ENCODE data around the gene GABRA5.

Gene GABRA5

DNA sequence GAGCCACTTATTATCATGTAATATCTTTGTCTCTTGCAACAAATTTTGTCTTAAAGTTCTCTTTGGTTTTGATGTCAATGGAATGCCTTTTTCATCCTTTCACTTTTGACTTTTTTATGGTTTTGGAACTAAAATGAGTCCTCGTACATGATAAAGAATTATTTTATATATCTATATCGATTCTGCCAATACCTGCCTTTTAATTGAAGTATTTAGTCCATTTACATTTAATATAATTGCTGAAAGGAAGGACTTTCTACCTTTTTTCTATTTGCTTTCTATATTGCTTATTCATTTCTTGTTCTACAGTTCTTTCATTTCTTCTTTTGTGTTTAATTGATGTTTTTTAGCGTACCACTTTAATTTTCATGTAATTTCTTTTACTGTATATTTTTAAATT lies 32.8 kb downstream of the GABRA5 start:
- Histone ChIP-seq H3K4me3 (no peak overlapping the region), H3K27ac (no peak overlapping the region)

DNA sequence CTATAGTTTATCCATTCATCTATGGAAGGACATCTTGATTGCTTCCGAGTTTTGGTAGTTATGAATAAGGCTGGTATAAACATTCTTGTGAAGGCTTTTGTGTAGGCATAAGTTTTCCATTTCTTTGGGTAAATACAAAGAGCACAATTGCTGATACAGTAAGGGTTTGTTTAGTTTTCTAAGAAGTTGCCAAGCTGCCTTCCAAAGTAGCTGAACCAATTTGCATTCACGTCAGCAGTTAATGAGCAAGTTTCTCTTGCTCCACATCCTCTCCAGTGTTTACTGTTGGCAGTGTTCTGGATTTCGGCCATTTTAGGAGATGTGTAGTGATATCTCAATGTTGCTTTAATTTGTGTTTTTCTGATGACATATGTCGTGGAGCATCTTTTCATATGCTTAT lies 34.2 kb downstream of the GABRA5 start:
- Histone ChIP-seq H3K27ac (no peak overlapping the region), H3K4me3 (no peak overlapping the region)

DNA sequence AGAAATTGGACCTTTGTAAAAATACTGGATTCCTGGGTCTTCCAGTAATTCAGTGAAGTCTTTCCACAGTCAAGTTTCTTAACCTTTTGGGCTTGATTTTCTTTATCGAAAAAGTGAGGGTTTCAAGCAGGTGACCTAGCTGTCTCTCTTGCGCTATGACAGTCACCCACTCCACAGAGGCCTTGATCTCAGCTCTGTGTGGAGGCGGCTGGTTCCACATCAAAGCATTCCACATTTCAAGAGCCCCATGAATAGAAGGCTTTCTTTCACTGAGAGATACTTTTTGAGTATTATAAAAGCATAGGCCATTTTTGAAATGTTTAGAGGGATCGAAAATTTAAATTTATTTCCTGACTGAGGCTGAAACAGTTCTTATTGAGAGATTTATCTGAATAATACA lies 43.9 kb downstream of the GABRA5 start:
- Histone ChIP-seq H3K27ac (no peak overlapping the region), H3K4me3 (no peak overlapping the region)

DNA sequence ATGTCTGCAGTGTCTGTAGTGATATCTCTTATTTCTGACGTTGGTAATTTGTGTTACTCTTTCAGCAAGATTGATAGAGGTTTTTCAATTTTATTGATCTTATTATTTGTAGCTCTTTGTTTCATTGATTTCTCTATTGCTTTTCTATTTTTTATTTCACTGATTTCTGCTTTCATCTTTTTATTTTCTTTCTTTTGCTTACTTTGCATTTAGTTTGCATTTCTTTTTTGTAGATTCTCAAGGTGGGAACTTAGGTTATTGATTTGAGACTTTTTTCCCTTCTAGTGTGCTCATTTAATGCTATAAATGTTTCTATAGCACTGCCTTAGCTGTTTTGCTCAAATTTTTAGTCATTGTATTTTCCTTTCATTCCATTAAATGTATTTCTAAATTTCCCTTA lies 54.6 kb downstream of the GABRA5 start:
- no peak overlapping the region for H3K27ac ChIP-seq
- H3K4me3 ChIP-seq = no peak overlapping the region

DNA sequence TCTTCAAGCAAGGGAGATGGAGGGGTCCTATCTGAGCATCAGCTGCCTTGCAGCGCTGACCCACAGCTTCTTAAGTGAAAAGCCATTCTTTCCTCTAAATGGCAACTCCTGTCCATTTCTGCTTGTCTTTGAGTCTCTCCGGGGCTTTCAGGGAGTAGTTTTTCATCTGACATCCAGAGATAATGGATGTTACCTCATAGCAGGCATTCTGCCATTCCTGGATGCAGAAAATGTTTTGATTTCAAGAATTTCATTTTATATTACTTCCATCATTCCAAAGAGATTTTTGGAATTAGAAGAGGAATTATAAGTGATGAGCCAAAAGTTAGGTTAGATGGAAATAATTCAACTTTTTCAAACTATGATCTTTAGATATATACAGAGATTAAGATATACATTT lies 59.2 kb downstream of the GABRA5 start:
- Histone ChIP-seq H3K4me3 (no peak overlapping the region), H3K27ac (no peak overlapping the region)

DNA sequence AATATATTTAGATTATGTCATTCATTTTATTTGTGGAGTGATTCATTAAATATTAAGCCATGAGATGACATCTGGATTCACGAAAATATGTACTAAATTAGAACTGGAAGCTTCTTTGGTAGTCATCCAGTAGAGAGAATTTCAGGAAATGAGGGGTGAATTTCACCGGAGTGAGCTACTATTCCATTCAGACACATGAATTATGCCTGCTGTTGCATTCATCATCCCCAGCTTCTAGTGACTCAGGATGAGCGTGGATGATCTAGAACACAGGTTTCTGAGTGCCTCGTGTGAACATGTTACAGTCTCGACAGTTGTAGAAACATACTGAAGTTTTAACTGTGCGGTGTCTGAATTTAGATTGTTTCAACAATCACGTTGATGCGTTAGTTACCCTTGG lies 61.2 kb downstream of the GABRA5 start:
- Histone ChIP-seq H3K4me3 (no peak overlapping the region), H3K27ac (no peak overlapping the region)

DNA sequence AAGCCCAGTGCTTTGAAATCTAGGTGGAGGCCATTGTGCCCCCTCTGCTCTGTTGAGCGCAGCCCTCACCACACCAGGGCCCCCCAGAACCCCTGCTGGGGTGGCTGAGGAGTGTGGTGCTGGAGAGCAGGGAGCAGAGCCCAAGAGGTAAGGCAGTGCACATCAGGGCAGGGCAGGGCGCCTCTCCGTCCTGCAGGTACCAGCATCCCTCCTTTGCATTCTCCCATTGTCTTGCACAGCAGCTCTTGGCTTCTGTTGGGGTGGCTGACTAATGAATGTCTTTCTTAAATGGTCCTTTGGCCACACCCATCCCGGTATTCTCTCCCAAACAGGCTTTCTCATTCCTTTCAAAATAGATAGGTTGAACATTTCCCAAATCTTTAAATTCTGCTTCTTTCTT lies 62.7 kb downstream of the GABRA5 start:
- no peak overlapping the region for H3K27ac ChIP-seq
- no peak overlapping the region for H3K4me3 ChIP-seq

DNA sequence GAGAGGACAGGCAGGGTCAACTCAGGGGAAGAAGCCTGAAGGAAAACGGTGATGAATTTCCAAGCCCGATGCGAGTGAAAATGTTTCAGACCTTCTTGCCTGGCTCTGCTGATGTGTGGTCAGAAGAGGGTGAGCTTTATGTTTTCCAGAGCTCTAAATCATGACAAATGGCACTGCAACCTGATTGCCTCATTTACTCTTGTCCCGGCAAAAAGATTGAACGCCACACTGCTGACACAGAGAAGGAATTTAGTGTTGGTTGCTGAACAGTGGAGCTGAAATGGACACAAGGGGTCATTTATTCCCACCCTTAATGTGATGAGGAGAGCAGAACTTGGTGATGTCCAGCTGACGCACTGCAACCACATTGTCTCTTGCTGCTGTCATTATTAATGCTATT lies 68.0 kb downstream of the GABRA5 start:
- no peak overlapping the region for H3K27ac ChIP-seq
- no peak overlapping the region for H3K4me3 ChIP-seq

DNA sequence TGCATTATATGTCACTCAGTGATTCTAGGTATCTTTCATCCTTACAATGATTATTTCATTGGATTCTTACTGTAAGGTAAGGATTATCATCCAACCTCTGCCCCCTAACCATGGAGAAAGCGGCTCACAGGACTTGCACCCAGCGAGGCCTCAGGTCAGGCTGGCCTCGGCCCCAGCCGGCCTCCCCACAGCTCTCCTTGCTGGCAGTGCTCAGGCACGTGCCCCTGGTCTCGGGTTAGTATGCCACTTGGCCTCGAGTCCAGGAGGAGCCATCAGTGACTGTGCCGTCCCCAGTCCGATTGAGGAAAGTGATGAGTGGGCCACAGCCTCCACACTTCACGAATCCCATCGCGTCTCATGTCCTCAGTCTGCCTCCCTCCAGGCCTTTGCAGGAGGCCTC lies 68.5 kb downstream of the GABRA5 start:
- H3K27ac ChIP-seq = no peak overlapping the region
- H3K4me3 ChIP-seq = no peak overlapping the region

DNA sequence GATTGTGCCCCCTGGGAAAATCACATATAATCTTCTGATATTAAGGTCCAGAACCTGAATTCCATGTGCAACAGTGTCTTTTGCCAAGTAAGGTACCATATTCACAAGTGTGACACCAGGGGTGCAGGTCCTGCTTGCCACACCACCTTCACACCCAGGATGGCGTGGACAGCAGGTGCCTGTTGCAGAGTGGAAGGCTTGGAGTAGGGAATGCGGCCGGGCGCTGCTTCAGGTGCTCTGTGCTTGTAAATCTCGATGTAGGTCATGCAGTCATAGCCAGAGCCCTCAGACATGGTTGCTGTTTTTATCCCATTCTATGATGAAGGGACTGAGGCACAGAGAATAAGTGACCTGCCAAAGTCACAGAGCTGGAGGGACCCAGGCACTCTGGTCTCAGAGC lies 69.6 kb downstream of the GABRA5 start:
- H3K4me3 ChIP-seq = no peak overlapping the region
- no peak overlapping the region for H3K27ac ChIP-seq

DNA sequence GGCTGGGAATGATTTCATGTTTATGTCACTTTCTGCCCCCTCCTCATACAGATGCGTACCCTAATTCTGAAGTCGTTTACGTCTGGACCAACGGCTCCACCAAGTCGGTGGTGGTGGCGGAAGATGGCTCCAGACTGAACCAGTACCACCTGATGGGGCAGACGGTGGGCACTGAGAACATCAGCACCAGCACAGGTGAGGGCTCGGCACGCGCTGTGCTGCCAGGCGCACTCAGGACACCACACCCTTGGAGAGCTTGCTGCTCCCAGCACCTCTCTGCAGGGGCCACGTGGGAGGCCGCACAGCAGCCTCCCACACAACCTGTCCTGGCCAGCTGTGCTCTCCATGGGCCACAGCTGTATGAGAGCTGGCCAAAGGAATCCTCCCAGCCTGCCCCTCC lies 70.3 kb downstream of the GABRA5 start:
- Histone ChIP-seq H3K4me3 (no peak overlapping the region), H3K27ac (no peak overlapping the region)

DNA sequence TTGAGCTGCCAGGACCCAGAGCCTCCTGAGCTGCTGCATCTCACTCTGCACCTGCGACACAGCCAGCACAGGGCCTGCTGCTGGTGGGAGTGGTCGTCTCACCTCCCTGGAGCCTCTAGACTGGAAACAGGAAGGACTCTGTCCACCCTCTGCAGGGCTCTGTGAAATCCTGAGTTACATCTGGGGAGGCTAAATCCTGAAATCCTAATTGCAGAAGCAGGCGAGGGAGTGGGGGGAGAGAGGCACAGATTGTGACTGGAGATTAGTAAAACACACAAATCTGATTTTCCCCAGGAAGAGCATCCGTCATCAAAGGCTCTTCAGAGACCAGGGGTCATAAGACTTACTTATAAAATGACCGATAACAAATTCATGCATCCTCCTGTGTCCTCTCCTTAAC lies 72.5 kb downstream of the GABRA5 start:
- Histone ChIP-seq H3K27ac (no peak overlapping the region), H3K4me3 (no peak overlapping the region)

DNA sequence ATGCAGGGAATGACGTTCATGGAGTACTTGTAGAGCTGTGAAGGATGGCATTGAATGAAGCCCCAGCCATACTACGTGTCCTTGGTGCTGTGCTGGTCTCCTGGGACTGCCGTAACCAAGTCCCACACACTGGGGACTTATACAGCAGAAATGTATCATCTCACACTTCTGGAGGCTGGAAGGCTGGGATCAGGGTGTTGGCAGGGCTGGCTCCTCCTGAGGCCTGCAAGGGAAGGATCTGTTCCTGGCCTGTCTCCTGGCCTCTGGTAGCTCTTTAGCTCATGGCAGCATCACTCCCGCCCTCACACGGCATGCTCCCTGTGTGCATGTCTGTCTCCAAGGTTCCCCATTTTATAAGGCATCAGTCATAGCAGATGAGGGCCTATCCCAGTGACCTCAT lies 74.6 kb downstream of the GABRA5 start:
- Histone ChIP-seq H3K27ac (no peak overlapping the region), H3K4me3 (no peak overlapping the region)

DNA sequence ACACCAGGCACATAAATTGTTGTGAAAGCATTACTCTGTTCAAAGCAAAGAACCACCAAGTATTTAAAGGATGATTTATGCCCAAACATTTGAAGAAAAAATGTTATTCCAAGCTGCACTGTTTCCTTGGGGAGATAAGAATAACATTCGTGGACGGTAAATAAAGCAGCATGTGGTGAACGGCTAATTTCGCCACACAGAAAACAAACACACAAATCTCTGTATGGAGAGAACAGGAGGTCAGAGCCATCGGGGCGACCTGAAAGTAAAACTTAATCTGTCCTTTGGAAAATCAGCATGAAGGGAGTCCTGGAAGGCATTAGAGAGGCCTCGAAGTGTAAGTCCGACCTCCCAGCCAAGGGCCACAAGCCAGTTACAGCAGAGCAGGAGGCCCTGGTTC lies 77.0 kb downstream of the GABRA5 start:
- H3K4me3 ChIP-seq = no peak overlapping the region
- no peak overlapping the region for H3K27ac ChIP-seq

DNA sequence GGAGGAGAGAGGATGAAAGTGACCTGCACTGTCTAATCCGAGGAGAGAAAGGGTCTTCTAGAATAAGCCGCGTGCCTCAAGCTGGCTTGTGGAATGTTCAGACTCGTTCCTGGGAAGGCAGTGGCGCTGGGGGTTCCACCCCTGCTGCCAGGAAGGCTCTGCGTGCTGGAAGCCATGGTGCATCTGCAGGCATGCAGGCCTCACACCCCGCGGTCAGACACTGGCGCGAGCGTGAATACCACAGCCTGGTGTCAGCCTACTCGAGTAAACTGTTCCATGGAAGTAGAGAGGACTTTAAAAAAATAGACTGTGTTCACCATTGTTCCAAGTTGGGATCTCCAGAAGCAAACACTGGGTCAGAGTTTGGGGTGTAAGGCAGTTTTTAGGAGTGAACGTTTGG lies 78.2 kb downstream of the GABRA5 start:
- Histone ChIP-seq H3K4me3 (no peak overlapping the region), H3K27ac (no peak overlapping the region)

DNA sequence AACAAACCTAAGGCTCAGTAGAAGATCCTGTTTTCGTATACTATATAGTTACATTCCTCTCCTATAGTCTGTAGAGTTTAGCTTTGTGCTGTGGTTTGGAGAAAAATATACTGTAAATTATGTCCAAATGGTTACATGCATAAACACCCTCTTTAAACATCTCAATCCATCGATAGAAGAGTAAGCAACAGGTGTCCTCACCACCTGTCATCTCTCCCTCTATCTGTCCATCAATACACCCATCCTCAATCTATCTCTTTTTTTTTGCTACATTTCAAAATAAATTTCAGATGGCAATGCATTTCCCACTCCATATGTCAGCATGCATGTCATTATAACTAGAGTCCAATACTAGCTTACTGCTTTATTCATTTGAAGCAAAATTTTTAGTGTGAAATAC lies 83.1 kb downstream of the GABRA5 start:
- Histone ChIP-seq H3K27ac (no peak overlapping the region), H3K4me3 (no peak overlapping the region)

DNA sequence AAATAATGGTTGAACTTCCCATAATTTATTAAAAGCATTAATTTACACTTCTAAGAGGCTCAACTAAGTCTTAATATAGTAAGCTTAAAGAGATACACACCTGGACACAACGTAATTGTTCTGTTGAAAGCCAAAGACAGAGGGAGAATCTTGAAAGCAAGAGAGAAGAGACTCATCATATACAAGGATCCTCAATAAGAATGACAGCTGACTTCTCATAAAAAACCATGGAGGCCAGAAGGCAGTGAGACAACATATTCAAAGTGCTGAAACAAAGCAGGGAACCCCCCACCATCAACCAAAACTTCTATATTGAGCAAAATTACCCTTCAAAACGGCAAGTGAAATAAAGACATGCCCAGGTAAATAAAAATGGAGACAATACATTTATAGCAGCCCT lies 87.5 kb downstream of the GABRA5 start:
- Histone ChIP-seq H3K27ac (no peak overlapping the region), H3K4me3 (no peak overlapping the region)

DNA sequence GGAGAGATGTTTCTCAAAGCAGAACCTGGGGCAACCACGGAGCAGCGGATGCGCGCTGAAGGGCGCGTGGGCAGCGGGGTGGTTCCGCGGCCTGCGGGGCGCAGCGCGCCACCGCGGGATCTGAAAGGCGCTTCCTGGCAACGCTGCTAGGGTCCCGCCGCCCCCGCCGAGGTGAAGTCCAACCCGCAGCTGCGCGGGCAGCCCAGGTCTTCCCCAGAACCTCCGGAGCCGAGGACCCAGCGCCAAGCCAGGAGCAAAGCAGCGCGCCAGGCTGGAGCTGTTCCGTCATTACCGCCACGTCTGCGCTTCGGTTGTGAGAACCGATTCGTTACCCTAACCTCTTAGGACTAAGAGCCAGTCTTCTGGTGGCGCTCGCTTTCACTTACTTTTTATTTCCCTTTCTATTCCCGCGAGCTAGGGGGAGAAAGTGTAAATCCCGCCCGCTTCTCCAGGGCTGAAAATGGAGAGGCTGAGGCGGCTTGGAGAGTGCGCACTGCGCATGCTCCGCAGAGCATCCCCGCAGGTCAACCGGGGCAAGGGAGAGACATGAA lies 100.9 kb downstream of the GABRA5 start:
- H3K27ac ChIP-seq = no peak overlapping the region
- H3K4me3 ChIP-seq = peak overlapping the region in 1 of 7 experiments; percentile 2

DNA sequence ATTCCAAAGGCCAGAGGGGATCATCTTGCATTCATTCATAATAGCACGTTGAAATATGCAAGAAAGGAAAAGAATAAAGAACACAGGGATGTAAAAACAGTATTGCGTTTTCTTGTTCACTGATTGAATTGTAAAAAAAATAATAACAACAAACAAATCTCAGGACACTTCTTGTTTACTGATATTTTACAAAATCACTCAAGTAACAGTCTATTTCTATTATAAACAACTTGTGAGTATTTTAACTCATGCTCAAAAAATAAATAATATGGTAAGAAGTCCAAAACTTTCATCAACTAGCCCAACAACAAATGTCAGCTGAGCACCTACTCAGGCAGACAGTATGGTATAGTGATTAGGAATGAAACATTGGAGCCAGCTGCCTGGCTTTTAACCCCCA lies 101.9 kb downstream of the GABRA5 start:
- no peak overlapping the region for H3K4me3 ChIP-seq
- no peak overlapping the region for H3K27ac ChIP-seq

DNA sequence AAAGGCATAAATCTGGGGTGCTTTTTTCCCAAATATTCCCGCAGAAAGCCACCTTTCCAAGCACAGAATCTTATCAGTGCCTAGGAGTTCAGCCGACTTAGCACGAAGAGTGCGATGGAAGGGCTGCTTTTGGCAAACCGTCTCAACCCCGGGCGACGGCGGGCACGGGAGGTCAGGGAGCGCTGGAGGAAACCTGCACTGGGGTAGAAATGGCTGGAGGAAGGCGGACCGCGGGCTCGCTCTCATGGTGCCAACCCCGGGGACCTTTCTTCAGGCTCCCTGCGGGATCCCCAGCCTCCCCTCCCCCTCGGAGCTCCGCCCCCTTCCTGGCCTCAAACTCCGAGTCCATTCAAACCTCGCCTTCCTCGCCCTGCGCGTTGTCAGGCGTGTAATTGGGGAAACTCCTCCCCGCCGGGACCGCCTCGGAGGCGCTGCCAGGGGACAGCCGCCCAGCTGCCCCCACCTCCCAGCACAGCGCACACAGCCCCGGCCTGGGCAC lies 103.9 kb downstream of the GABRA5 start, which contains the start of gene GABRG3:
GABRG3 (plus strand) TSS at position 470 of the 499 bp plus-strand sequence.
- no peak within 1 kb of the TSS for H3K27ac ChIP-seq
- peak within 1 kb of the TSS in 3 of 7 experiments; percentile 15 to 29 (median 17) for H3K4me3 ChIP-seq

DNA sequence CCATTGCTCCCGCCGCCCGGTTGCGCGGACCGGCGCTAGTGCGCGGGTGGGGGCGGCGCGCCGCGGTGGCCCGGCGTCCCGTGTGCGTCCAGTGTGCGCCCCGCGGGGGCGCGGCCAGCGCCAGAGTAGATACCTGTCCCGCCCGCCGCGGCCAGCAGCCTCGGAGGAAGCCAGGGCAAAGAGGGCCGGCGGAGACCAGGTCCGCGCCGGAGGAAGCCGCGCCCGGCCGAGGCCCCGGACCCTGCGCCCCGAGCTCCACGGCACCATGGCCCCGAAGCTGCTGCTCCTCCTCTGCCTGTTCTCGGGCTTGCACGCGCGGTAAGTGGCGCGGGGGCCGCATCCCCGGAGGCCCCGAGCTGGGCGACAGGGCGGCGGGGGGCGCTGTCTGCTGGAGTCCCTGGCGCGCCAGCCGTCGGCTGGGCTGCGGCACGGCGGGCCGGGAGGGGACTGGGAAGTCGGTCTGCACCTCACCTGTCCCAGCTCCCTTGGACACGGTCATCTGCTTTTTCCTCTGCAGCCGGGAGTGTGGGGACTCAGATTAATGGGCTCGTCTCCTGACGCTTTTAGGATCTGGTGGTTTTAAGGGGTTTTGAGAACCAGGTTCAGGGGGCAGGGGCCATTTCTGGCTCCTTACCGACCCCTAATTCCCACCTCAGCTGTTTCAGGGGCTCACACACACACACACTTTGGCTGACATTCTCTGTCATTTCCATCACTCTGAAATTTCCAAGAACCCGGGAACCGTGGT lies 104.6 kb downstream of the GABRA5 start:
- Histone ChIP-seq H3K4me3 (peak overlapping the region in 3 of 7 experiments; percentile 15 to 29 (median 17)), H3K27ac (no peak overlapping the region)

DNA sequence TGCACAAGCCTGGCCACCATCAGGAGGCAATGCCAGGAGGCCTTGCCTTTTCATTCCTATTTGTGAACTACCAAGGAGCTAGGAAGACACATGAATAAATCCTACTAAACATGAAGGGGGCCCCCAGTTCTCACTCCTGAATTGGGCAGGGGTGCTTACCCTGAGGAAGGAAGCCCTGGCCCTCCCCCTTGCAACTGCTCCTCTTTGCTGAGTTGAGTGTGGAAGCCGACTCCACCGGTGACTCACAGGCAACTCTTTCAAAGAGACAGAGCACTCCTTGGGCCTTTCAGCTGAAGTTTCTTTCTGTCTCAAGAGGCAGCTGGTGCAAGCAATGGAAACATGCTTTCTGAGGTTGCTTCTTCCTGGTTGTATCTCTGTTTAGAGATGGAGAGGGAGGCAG lies 105.8 kb downstream of the GABRA5 start:
- H3K4me3 ChIP-seq = no peak overlapping the region
- no peak overlapping the region for H3K27ac ChIP-seq
